Left ventricle myocardium inferior (tissue), 1 donor: ENCODE results near the gene INO80D. TPM values are rescaled to one million over a fixed set of nuclear protein-coding genes. Genes with fewer than 3 reads are reported as not detected.

Experiments
- DNase-seq: peaks from one replicate; pipeline ENCODE4 v3.0.0-alpha.2; 2020
- H3K27ac ChIP-seq: fragments of 200-600 bp; replicated peaks from 2 replicates; pipeline ENCODE4 v1.8.0; 2021
- H3K27me3 ChIP-seq: fragments of 200-600 bp; 2 replicates; pipeline ENCODE4 v1.8.0; 2021; ENCODE audit warnings: low read depth
- H3K36me3 ChIP-seq: fragments of 200-600 bp; 2 replicates; pipeline ENCODE4 v1.8.0; 2021
- H3K4me1 ChIP-seq: fragments of 200-600 bp; 2 replicates; pipeline ENCODE4 v1.8.0; 2021
- H3K4me3 ChIP-seq: fragments of 200-600 bp; 2 replicates; pipeline ENCODE4 v1.8.0; 2021; ENCODE audit warnings: mild to moderate bottlenecking, moderate library complexity
- H3K9me3 ChIP-seq: fragments of 200-600 bp; replicated peaks from 2 replicates; pipeline ENCODE4 v1.8.0; 2021
- CTCF ChIP-seq: fragments of 200-600 bp; IDR thresholded peaks from 2 replicates; pipeline ENCODE4 v1.8.0; 2021; ENCODE audit warnings: antibody characterized with exemption, mild to moderate bottlenecking, borderline replicate concordance
- intact Hi-C: fragments of 100-400 bp; cut with micrococcal nuclease; formaldehyde crosslinking; loops from one replicate; pipeline ENCODE4 v1.11.0; 2022
- total RNA-seq: library from RNA; stranded (reverse); fragmentation: NEBNext Ultra II Directional; extraction: Animal tissue kit (Norgen Biotek cat#: 25700); gene quantifications from one replicate; pipeline ENCODE4 v1.2.1, GENCODE V29; 2021
- donor health status: DM: no; HTN: yes; CAD: no; lungs with severe emphysema.

Gene INO80D
- total RNA-seq, 1 donor from 2014 or later = 12.8 TPM

GRCh38 chr2:206115026-206115578 is 29.1 kb upstream of the INO80D start:
- no peak for TF ChIP-seq CTCF
- no peaks in the 10 kb centered on the region for H3K4me1 ChIP-seq
- intact Hi-C loops = no loop called here
- peaks cover 66% of the 10 kb centered on the region for H3K36me3 ChIP-seq
- no peak overlapping the region for H3K27ac ChIP-seq
- no peak overlapping the region for H3K4me3 ChIP-seq
- no peak for DNase-seq
- no peaks in the 10 kb centered on the region for H3K27me3 ChIP-seq
- H3K9me3 ChIP-seq = peaks cover 3% of the 10 kb centered on the region

GRCh38 chr2:206112846-206113547 is 27.0 kb upstream of the INO80D start:
- Histone ChIP-seq H3K27me3 (no peaks in the 10 kb centered on the region), H3K9me3 (no peaks in the 10 kb centered on the region), H3K36me3 (peaks cover 50% of the 10 kb centered on the region), H3K4me1 (no peaks in the 10 kb centered on the region), H3K27ac (no peak overlapping the region), H3K4me3 (no peak overlapping the region)
- intact Hi-C loops = no loop called here
- no peak for DNase-seq
- no peak for TF ChIP-seq CTCF

- no peak overlapping the region for H3K27ac ChIP-seq
- TF ChIP-seq CTCF = no peak
- peaks cover 44% of the 10 kb centered on the region for H3K36me3 ChIP-seq
- H3K4me3 ChIP-seq = no peak overlapping the region
- H3K27me3 ChIP-seq = no peaks in the 10 kb centered on the region
- H3K4me1 ChIP-seq = no peaks in the 10 kb centered on the region
- intact Hi-C loops = no loop called here
- H3K9me3 ChIP-seq = no peaks in the 10 kb centered on the region
- DNase-seq = no peak
These were observed 26.1 kb upstream of the INO80D start for GRCh38 chr2:206112108-206112507.

GRCh38 chr2:206108713-206109112 is 22.7 kb upstream of the INO80D start:
- DNase-seq = no peak
- Histone ChIP-seq H3K27me3 (no peaks in the 10 kb centered on the region), H3K4me1 (no peaks in the 10 kb centered on the region), H3K9me3 (no peaks in the 10 kb centered on the region), H3K36me3 (peaks cover 21% of the 10 kb centered on the region), H3K4me3 (no peak overlapping the region), H3K27ac (no peak overlapping the region)
- intact Hi-C loops = no loop called here
- no peak for TF ChIP-seq CTCF

- no peak for TF ChIP-seq CTCF
- intact Hi-C loops = no loop called here
- Histone ChIP-seq H3K27me3 (no peaks in the 10 kb centered on the region), H3K4me3 (no peak overlapping the region), H3K4me1 (no peaks in the 10 kb centered on the region), H3K27ac (no peak overlapping the region), H3K36me3 (peaks cover 11% of the 10 kb centered on the region), H3K9me3 (no peaks in the 10 kb centered on the region)
- no peak for DNase-seq
These were observed 19.6 kb upstream of the INO80D start for GRCh38 chr2:206105541-206105940.
